IMR-90 (cell line): ENCODE data around the gene CFAP58. TPM values are rescaled to one million over a fixed set of nuclear protein-coding genes. Genes with fewer than 3 reads are reported as not detected.

Source experiments
- ATAC-seq: fragments of 200-7000 bp; cut with Tn5 transposase; 2 replicates; pipeline ENCODE4 v1.9.1; 2020; ENCODE audit warnings: low read depth, mild to moderate bottlenecking, moderate library complexity
- BruUV-seq: library from RNA; stranded (reverse); fragments of 400-500 nt; replicated peaks from 2 replicates; lab custom pipeline; 2021; lab: Mats Ljungman, UMichigan
- CTCF ChIA-PET: fragments of 300-600 bp; formaldehyde crosslinking; extraction: SDS; loops from one replicate; lab custom pipeline; 2021; ENCODE audit warnings: antibody characterized with exemption; lab: Yijun Ruan, JAX
- POLR2A ChIA-PET: fragments of 300-600 bp; sonication (Branson Sonifier 250); formaldehyde crosslinking; loops from one replicate; lab custom pipeline; 2022; ENCODE audit warnings: antibody characterized with exemption; ENCODE audit not compliant: unreplicated experiment; lab: Charles Lee
- DNase-seq: peaks from one replicate; pipeline ENCODE4 v3.0.0; 2013
- H2AFZ ChIP-seq: replicated peaks from 2 replicates; pipeline ENCODE3; 2013; ENCODE audit warnings: low read length, mild to moderate bottlenecking; ENCODE audit not compliant: poor library complexity
- H2AK5ac ChIP-seq: 2 replicates; pipeline ENCODE4 v1.6.1; 2013; ENCODE audit warnings: low read depth, low read length, inconsistent platforms
- H2AK9ac ChIP-seq: replicated peaks from 2 replicates; pipeline ENCODE3; 2013; ENCODE audit warnings: mild to moderate bottlenecking, low read depth, low read length, moderate library complexity; ENCODE audit not compliant: poor library complexity
- H2BK120ac ChIP-seq: 2 replicates; pipeline ENCODE4 v1.6.1; 2013; ENCODE audit warnings: low read depth, low read length, inconsistent platforms
- H2BK15ac ChIP-seq: 3 replicates; pipeline ENCODE4 v1.6.1; 2013; ENCODE audit warnings: low read depth, low read length, inconsistent platforms
- H2BK20ac ChIP-seq: 2 replicates; pipeline ENCODE4 v1.6.1; 2013; ENCODE audit warnings: low read depth, mild to moderate bottlenecking, inconsistent platforms, low read length, moderate library complexity
- H2BK5ac ChIP-seq: 2 replicates; pipeline ENCODE4 v1.6.1; 2013; ENCODE audit warnings: mild to moderate bottlenecking, low read depth, low read length, inconsistent platforms; ENCODE audit not compliant: poor library complexity, severe bottlenecking
- H3K14ac ChIP-seq: replicated peaks from 2 replicates; pipeline ENCODE4 v1.6.1; 2013; ENCODE audit warnings: low read depth, low read length, inconsistent platforms
- H3K18ac ChIP-seq: 2 replicates; pipeline ENCODE4 v1.6.1; 2013; ENCODE audit warnings: low read depth, low read length, control low read depth
- H3K23ac ChIP-seq: 2 replicates; pipeline ENCODE4 v1.6.1; 2013; ENCODE audit warnings: low read depth, low read length, inconsistent platforms
- H3K27ac ChIP-seq: 2 replicates; pipeline ENCODE4 v1.5.1; 2013; ENCODE audit warnings: mild to moderate bottlenecking, control low read depth, low read length; ENCODE audit not compliant: insufficient read depth
- H3K27me3 ChIP-seq: 2 replicates; pipeline ENCODE4 v1.6.1; 2013; ENCODE audit warnings: low read length; ENCODE audit not compliant: control insufficient read depth, insufficient read depth
- H3K36me3 ChIP-seq: 2 replicates; pipeline ENCODE4 v1.6.1; 2013; ENCODE audit warnings: low read length, mixed read lengths; ENCODE audit not compliant: control insufficient read depth, insufficient read depth
- H3K4ac ChIP-seq: 2 replicates; pipeline ENCODE4 v1.6.1; 2013; ENCODE audit warnings: low read depth, low read length, inconsistent platforms
- H3K4me1 ChIP-seq: 2 replicates; pipeline ENCODE4 v1.6.1; 2013; ENCODE audit warnings: low read length, mixed read lengths; ENCODE audit not compliant: control insufficient read depth, insufficient read depth
- H3K4me2 ChIP-seq: 2 replicates; pipeline ENCODE4 v1.6.1; 2013; ENCODE audit warnings: low read depth, mild to moderate bottlenecking, control low read depth, low read length, moderate library complexity
- H3K4me3 ChIP-seq: 2 replicates; pipeline ENCODE4 v1.5.1; 2013; ENCODE audit warnings: low read depth, mild to moderate bottlenecking, control low read depth, low read length, moderate library complexity; ENCODE audit not compliant: insufficient read depth
- H3K56ac ChIP-seq: 2 replicates; pipeline ENCODE4 v1.6.1; 2013; ENCODE audit warnings: low read length, inconsistent platforms; ENCODE audit not compliant: insufficient read depth; ENCODE audit errors: extremely low read depth
- H3K79me1 ChIP-seq, 2 experiments: 2 replicates each; pipeline ENCODE4 v1.6.1; 2013; ENCODE audit warnings: low read length in 2 of 2, inconsistent platforms in 1 of 2, low read depth in 1 of 2
- H3K9ac ChIP-seq: 2 replicates; pipeline ENCODE4 v1.6.1; 2013; ENCODE audit warnings: low read depth, low read length, control low read depth
- H3K9me1 ChIP-seq: 2 replicates; pipeline ENCODE4 v1.6.1; 2013; ENCODE audit warnings: low read length, inconsistent platforms; ENCODE audit not compliant: insufficient read depth
- H3K9me3 ChIP-seq: 2 replicates; pipeline ENCODE4 v1.6.1; 2013; ENCODE audit warnings: low read length; ENCODE audit not compliant: control insufficient read depth, insufficient read depth
- H4K20me1 ChIP-seq: 2 replicates; pipeline ENCODE4 v1.6.1; 2013; ENCODE audit warnings: low read length, inconsistent platforms; ENCODE audit not compliant: insufficient read depth
- H4K5ac ChIP-seq: 2 replicates; pipeline ENCODE4 v1.6.1; 2013; ENCODE audit warnings: mild to moderate bottlenecking, low read depth, low read length, control low read depth
- H4K8ac ChIP-seq, 2 experiments: 2 replicates each; pipeline ENCODE4 v1.6.1; 2013; ENCODE audit warnings: low read depth in 2 of 2, low read length in 2 of 2, control low read depth in 1 of 2, inconsistent platforms in 1 of 2
- H4K91ac ChIP-seq: 2 replicates; pipeline ENCODE4 v1.6.1; 2013; ENCODE audit warnings: low read depth, low read length, inconsistent platforms; ENCODE audit not compliant: insufficient read depth
- FOS ChIP-seq: fragments of 150-350 bp; IDR thresholded peaks from 2 replicates; pipeline ENCODE4 v1.6.1; 2016; ENCODE audit warnings: low read depth, low read length
- MAFK ChIP-seq: IDR thresholded peaks from 2 replicates; pipeline ENCODE4 v1.6.1; 2012; ENCODE audit warnings: low read depth, low read length, improper control_type of control experiment
- RCOR1 ChIP-seq: IDR thresholded peaks from 2 replicates; pipeline ENCODE4 v1.6.1; 2012; ENCODE audit warnings: mild to moderate bottlenecking, low read length, improper control_type of control experiment; ENCODE audit not compliant: insufficient replicate concordance
- WGBS, 2 experiments: methylation state at CpG; one replicate each; pipeline versions ENCODE4 v1.1.5 to v1.1.7; 2013; ENCODE audit warnings: missing lambda C conversion rate in 2 of 2; ENCODE audit not compliant: insufficient read length in 1 of 2; ENCODE audit errors: extremely low coverage in 2 of 2; 5-methylcytosine and 5-hydroxymethylcytosine counted together
- dilution Hi-C: fragments of 300-500 bp; cut with HindIII; formaldehyde crosslinking; loops from one replicate; pipeline ENCODE4 v1.14.3; 2018; ENCODE audit warnings: low sequenced_read_pairs; ENCODE audit not compliant: unreplicated experiment
- in situ Hi-C: fragments of 300-500 bp; cut with MboI; formaldehyde crosslinking; loops from 3 replicates; pipeline ENCODE4 v1.14.3; 2019; ENCODE audit warnings: low sequenced_read_pairs, inconsistent platforms, mixed read lengths
- intact Hi-C: fragments of 100-400 bp; cut with micrococcal nuclease; formaldehyde crosslinking; loops from 2 replicates; pipeline ENCODE4 v1.10.0; 2022
- polyA plus RNA-seq, 3 experiments: library from polyadenylated mRNA; depleted of rRNA; stranded (reverse); fragments of >200 nt; gene quantifications; 2 replicates each; pipeline ENCODE4 v1.2.3, GENCODE V29; 2012; ENCODE audit warnings: low replicate concordance in 1 of 3
- total RNA-seq: library from RNA; depleted of rRNA; stranded (reverse); fragments of >200 nt; gene quantifications from 2 replicates; pipeline ENCODE4 v1.2.3, GENCODE V29; 2012

Gene CFAP58
- total and polyA plus RNA-seq, 2 of the 4 experiments (the other 2 are of a cell fraction) = 0.36 to 0.72 TPM

DNA sequence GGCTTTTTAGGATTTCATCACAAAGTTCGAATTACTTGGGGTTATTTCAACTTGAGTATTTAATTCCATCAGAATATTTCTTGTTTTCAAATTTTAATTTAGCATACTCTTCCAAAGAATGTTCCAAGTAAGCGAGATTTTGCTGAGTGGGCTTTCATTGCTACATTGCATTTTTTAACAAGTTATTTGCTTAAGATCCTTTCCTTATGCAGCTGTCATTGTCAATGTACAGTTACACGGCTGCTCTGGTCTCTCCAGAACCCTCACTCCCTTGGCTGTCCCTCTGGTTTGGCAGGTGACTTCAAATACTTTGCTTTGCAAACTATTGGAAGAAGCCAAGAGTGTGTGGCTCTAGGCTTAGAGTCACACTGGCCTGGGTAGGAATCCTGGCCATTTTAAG is 80.0 kb downstream of the CFAP58 start:
- no peak overlapping the region for H3K23ac ChIP-seq
- no peak overlapping the region for H2AK9ac ChIP-seq
- 0 out of 2 replicates have a peak, but pooled peaks cover 2% of the 10 kb centered on the region for H3K27me3 ChIP-seq
- H2BK15ac ChIP-seq = no peak overlapping the region
- no CpG with 5 or more reads among the region's 3 CpGs for WGBS, 2 experiments
- no peak overlapping the region for H4K5ac ChIP-seq
- no peak overlapping the region for H4K91ac ChIP-seq
- H2BK120ac ChIP-seq = no peak overlapping the region
- DNase-seq = no peak
- no peak overlapping the region for H2AK5ac ChIP-seq
- no peak overlapping the region for H3K56ac ChIP-seq
- no peak overlapping the region for H2BK20ac ChIP-seq
- intact Hi-C loops (no loop called here), dilution Hi-C loops (no loop called here), in situ Hi-C loops (no loop called here)
- no peak overlapping the region for H2BK5ac ChIP-seq
- no peak for ATAC-seq
- no TSS peak for BruUV-seq
- no peak overlapping the region for H3K4me3 ChIP-seq
- no peaks in the 10 kb centered on the region for H3K9me1 ChIP-seq
- no peak overlapping the region for H3K18ac ChIP-seq
- no peak overlapping the region for H3K9ac ChIP-seq
- H4K8ac ChIP-seq = no peak overlapping the region
- no peak overlapping the region for H3K27ac ChIP-seq
- no peaks in the 10 kb centered on the region for H4K20me1 ChIP-seq
- ChIA-PET POLR2A (no interaction called here), CTCF (no interaction called here)
- no peak overlapping the region for H2AFZ ChIP-seq
- TF ChIP-seq MAFK (peak; percentile 26; the same call in 1 of the 2 replicates), FOS (no peak), RCOR1 (no peak)
- no peak overlapping the region for H3K4ac ChIP-seq
- no peaks in the 10 kb centered on the region for H3K9me3 ChIP-seq
- H3K79me1 ChIP-seq = no peaks in the 10 kb centered on the region
- no peaks in the 10 kb centered on the region for H3K36me3 ChIP-seq
- H3K4me2 ChIP-seq = no peak overlapping the region
- H3K4me1 ChIP-seq = no peaks in the 10 kb centered on the region
- no peak overlapping the region for H3K14ac ChIP-seq
